ENCODE data around the gene TRMT44.

GRCh38 chr4:8478371-8478770 lies 37.8 kb downstream of the TRMT44 start:
- no peak for TF ChIP-seq CTCF (conservative IDR thresholded peaks at IDR 0.05)
- no peak for TF ChIP-seq EZH2 (IDR thresholded peaks at IDR 0.05; ENCODE audit: low read depth)

All from PC-9 (cell line).